Fibroblast of peridontal ligament (primary cell): Measurements from ENCODE around the gene TANC1.

ENCODE experiments used
- DNase-seq: peaks from one replicate; pipeline ENCODE4 v3.0.0-alpha.2; 2010; ENCODE audit errors: extremely low read depth

TANC1 gene

GRCh38 chr2:158962074-158962473 is 6.4 kb upstream of the TANC1 start:
- DNase-seq, result no peak

- DNase-seq, result no peak
Observed at GRCh38 chr2:158963071-158963470, 5.4 kb upstream of the TANC1 start.

GRCh38 chr2:158965107-158965506 is 3.3 kb upstream of the TANC1 start:
- DNase-seq, result no peak

GRCh38 chr2:158965641-158966040 is 2.8 kb upstream of the TANC1 start:
- no peak for DNase-seq

- peak; percentile 33 for DNase-seq
Observed at GRCh38 chr2:158966312-158966711, 2.1 kb upstream of the TANC1 start.

- DNase-seq, result peak; percentile 54
Observed at GRCh38 chr2:158967114-158967730, 1.2 kb upstream of the TANC1 start.

DNA sequence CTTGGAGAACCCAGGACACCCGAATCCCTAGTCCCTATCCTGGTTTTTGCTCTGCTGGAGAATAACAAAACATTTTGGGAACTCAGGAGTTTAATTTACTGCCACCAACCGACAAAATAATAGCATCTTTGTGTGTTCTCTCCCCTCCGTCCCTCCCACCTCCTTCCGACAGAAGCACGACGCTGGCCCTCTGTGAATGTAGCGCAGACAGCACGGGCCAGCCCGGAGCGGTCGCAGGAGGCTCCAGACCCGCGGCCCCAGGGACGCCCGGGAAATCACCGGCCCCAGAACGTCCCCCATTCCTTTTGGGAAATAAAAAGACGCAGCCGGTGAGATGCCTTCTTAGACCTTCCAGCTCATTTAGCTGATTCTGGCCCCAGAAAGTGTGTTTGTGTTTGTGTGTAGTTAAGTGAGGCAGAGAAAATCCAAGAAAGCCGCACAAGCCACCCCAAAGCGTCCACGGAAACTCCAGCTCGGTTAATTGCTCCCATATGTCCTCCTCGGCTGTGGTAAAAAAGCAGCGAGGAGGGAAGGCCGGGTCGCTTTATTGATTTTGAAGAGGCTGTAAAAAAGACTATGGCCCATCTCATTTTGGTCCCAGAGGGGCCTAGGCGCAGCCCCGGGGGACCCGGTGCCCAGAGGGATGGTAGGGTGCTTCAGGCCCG is 577 bp upstream of the TANC1 start:
- peak; percentile 92 for DNase-seq

- DNase-seq, result no peak
Observed at GRCh38 chr2:158969162-158969714, 798 bp downstream of the TANC1 start.

GRCh38 chr2:158969715-158970240 is 1.3 kb downstream of the TANC1 start:
- peak; percentile 35 for DNase-seq

DNA sequence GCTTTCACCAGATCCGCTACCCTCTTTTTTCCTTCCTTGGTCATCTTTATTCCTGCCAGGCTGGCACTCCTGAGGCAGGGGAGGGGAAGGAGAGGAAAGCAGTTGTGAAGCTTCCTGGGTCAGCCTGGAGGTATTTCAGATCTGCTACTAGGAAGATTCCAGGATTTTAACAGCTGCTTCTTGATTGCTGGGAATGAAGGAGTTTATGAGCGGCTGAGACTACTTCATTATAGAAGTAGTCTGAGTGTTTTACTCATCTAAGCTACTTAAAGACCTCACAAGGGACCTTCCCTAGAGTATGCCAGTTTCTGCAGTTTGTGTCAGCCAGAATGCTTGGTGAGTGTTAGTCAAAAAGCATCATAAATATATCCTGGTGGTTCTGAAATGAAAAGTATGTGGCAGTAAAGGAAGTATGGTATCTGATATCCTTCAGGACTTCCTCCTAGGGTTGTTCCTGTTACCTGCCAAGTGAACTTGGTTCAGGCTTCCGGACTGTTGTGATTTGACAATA is 1.9 kb downstream of the TANC1 start:
- peak; percentile 52 for DNase-seq

DNA sequence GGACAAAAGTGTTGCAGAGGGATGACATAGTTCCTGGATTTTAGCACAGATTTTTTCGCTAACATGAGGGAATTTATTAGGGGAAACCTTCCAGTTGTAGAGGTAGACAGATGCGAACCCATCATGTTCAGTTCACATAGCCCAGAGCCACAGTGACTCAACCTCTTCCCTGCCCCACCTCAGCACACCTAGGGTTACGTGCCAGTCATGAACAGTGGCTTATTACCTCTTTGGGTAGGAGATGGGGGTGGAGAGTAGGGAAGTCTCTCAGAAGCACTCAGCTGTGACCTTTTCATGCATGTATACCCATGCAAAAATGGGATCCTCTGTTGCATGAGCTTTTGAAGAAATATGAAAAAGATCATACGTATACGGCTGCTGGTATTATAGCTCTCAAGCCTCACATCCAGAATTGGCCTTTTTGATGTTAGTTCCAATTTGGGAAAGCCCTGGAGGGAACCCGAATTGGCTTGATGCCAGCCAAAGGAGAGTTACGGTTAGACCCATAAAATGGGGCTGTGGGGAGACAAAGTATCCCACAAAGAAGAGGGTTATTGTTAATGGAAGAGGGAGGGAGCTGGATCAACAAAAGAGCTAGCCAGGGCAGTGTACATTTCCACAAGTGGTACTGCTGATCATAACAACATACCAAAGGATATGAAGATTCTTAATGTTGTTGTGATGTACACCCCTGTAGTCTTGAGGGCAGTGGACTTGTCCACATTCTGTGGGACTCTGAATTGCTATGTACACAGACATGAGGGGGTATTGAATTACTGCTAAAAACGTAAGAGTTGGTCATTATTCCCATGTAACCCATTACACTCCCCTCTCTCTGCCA is 4.9 kb downstream of the TANC1 start:
- peak; percentile 70 for DNase-seq

- no peak for DNase-seq
Observed at GRCh38 chr2:158975271-158975921, 7.0 kb downstream of the TANC1 start.

GRCh38 chr2:158979772-158980171 is 11.3 kb downstream of the TANC1 start:
- DNase-seq, result peak; percentile 56

- DNase-seq, result no peak
Observed at GRCh38 chr2:158984604-158985135, 16.2 kb downstream of the TANC1 start.

DNA sequence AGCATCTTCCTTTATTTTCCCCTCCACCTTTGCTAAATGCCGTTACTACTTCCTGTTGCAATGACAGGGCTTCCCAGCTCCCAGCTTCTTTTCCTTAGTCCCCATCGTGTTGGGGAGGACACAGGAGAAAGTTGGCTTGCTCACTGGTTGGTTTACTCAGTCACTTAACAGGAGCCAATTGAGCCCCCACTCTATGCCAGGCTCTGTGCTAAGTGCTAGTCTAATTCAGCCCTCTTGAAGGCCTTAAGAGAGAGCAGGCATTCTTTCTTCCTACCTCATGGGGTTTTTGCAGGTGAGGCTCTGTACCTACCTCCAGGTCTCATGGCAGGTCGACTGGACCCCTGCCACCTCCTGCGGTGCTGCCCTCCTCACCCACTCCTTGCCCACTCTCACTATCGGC is 20.1 kb downstream of the TANC1 start:
- DNase-seq, result no peak

GRCh38 chr2:158989165-158989564 is 20.7 kb downstream of the TANC1 start:
- no peak for DNase-seq

DNA sequence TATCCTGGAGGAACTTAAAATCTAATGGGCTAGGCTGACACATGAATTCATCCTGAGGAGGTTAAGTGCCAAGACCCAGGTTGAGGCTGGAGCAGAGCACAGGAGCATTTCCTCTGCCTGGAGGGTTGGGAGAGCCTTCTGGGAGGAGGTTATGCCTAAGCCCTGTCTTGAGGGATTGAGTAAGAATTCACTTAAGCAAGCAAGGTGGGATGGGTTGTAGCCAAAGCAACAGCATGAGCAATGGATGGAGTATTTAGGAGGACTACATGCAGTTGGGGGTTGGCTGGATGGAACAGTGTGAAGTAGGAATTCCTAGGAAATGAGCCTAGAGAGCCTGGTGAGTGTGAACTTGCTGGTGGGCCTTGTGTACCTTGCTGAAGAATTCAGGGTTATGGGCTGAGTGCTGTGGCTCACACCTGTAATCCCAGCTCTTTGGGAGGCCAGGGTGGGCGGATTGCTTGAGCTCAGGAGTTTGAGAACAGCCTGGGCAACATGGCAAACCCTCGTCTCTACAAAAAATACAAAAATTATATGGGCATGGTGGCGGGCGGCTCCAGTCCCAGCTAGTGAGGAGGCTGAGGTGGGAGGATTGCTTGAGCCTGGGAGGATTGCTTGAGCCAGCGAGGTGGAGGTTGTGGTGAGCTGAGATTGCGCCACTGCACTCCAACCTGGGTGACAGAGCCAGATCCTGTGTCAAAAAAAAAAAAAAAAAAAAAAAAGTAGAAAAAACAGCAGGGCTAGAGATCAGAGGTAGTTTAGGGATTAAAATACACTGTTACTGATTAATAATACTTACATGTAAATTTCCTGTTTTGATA is 22.2 kb downstream of the TANC1 start:
- peak; percentile 70 for DNase-seq

- no peak for DNase-seq
Observed at GRCh38 chr2:158993030-158993429, 24.6 kb downstream of the TANC1 start.

DNA sequence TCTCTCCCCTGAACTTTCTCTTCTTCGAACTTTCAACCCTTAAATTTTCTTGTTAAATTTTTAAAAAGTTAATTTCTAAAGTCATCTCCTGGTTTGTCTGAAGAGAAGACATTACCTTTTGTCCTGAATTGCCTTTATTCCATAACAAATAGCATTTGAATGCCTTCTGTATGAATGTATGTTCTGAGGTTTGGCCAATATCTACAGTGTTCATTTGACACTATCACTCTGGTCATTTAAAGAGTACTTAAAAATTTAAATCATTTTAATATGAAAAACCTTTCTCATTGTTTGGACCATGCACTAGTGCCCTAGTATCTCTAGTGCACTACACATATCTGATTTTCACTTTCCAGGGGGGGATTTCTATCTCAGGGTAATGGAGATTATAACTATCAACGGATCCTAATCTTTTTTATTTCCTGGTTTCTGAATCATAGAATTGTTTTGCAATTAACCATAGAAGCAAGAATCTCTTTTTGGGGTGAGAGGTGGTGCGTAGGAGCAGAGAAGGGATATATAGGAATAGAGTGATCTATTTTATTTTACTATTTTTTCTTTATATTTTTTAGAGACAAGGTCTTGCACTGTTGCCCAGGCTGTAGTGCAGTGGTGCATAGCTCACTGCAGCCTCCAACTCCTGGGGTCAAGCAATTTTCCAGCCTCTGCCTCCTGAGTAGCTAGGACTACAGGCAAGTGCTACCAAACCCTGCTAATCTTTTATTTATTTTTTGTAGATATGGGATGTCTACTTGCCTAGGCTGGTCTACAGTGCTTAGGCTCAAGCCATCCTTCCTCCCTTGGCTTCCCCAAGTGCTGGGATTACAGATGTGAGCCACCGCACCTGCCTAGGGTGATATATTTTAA is 25.5 kb downstream of the TANC1 start:
- no peak for DNase-seq
